TTC549 (cell line): ENCODE measurements around the gene RBM34.
"Not testable (repeated sequence)": the region's sequence is repeated elsewhere in the genome, so short reads cannot be mapped to it uniquely, and the experiment has no call there.

Experiments
- FAIRE-seq: peaks from 2 replicates; lab custom pipeline; 2012; peaks lifted over from hg19 to GRCh38; lab: Jason Lieb, UNC

Gene RBM34

GRCh38 chr1:235091319-235092044, 69.6 kb downstream of the RBM34 start:
- FAIRE-seq = not testable (repeated sequence)

GRCh38 chr1:235090406-235091069, 70.5 kb downstream of the RBM34 start:
- FAIRE-seq = peak; percentile 94

DNA sequence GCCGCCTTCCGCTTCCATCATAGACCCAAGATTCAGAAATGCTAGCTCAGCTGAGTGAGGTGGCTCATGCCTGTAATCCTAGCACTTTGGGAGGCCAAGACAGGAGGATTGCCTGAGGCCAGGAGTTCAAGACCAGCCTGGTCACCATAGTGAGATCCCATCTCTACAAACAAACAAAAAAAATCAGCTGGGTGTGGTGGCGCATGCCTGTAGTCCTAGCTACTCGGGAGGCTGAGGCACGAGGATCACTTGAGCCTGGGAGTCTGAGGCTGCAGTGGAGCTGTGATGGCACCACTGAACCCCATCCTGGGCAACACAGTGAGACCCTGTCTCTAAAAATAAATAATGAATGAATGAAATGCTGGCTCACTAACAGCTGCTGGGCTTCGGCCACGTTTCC, 72.1 kb downstream of the RBM34 start:
- no peak for FAIRE-seq

DNA sequence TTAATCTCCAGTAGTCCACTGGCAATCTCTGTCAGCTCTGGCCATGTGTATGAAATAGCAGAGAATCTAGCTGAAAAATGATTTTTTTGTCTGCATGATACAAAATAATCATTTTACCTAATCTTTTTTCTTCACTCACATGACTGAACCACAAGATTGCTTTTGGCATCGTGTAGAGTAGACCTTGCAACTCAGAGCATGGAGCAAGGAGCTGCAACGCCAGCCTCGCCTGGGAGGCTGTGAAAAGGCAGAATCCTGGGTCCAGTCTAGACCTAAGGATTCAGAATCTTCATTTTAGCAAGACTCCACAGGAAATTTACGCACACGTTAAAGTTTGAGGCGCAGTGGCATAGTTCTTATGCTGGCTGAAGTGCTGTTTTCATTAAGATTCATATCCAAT, 72.6 kb downstream of the RBM34 start:
- FAIRE-seq = no peak

DNA sequence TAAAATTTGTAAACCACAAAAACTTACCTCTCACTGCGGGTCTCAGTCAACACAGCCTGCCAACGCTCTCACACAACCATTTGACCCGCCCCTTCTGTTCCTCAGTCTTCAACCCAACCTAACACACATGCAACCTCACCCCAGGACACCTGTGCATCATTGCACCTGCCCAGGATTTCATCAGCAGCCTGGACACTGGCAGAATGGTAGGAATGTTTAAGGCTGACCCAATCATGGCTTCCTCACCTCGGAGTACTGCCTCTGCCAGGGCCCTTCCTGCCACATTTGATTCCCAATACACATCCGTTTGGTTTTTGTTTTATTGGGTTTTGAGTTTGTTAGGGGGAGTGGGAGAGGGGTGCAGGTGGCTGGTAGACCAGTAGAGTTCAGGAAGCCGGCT, 73.1 kb downstream of the RBM34 start:
- FAIRE-seq = no peak

- FAIRE-seq = not testable (repeated sequence)
Measured at GRCh38 chr1:235085411-235086117, 75.5 kb downstream of the RBM34 start.
